Cardiac atrium fibroblast (primary cell): ENCODE results near the gene PSMB4. TPM values are rescaled to one million over a fixed set of nuclear protein-coding genes. Genes with fewer than 3 reads are reported as not detected.

Experiments
- total RNA-seq: library from RNA; depleted of rRNA; stranded (reverse); fragments of >200 nt; gene quantifications from 2 replicates; pipeline ENCODE4 v1.2.3, GENCODE V29; 2015

PSMB4 gene
- total RNA-seq = 220 and 293 TPM in 2 replicates

GRCh38 chr1:151399324-151400171 is at the start of gene PSMB4:
PSMB4 (plus strand) TSS chr1:151399573; CDS start chr1:151399588, 15 bp downstream.

DNA sequence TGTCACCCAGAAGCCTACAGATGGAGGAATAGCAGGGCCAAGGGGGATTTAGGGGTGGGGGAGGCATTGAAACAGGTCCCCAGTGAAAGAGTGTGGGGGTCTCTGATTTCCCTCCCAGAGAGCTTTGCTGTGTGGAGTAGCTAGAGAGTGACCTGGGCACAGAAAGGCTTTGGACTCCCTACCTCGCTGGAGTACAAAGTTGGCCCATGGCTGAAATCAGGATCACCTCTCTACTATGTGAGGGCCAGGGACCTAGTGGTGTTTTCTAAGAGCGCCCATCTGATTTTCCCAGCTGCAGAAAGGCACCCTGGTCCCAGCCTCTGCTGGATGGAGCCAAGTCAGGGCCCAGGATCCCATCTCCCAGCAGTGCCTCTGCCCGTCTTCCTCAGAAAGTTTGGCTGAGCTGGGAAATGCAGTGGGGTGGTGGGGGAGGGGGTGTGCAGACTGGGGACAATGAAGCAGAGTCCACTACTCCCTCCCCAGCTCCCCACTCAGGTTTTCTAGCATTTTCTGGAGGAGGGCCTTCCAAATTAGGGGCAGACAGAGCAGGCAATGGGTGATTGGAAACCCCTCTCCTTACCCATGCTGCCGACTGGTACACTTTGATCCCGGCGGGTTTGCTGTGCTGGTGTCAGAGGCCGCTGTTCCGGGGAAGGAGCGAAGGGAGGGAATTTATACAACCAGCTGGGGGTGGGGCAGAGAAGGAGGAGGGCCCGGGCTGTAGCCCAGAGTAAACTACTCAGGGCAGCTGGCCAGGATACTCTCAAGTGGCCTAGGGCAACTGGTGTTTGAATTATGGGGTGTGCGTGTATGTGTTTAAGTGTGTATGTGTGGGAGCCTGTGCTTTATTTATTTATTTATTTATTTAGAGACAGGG is 27.1 kb upstream of the PSMB4 start, which contains the start of gene SELENBP1:
Gene SELENBP1, minus strand, starts transcription at position 648 of the 877 bp plus-strand sequence. Its CDS starts 64 bp downstream, at position 584.

Other genes with a start within 250 kb of the PSMB4 start
- gene TNFAIP8L2, start 242.9 kb upstream of the PSMB4 start, total RNA-seq = not detected in 2 replicates
- gene LYSMD1, start 233.7 kb upstream of the PSMB4 start, total RNA-seq = 7.6 and 8.7 TPM in 2 replicates
- 25.1 and 30.7 TPM in 2 replicates for gene SCNM1, start 233.4 kb upstream of the PSMB4 start, total RNA-seq
- gene TMOD4, start 223.6 kb upstream of the PSMB4 start, total RNA-seq = not detected in 2 replicates
- 33.4 and 60.7 TPM in 2 replicates for gene VPS72, start 209.4 kb upstream of the PSMB4 start, total RNA-seq
- 42.6 and 49.4 TPM in 2 replicates for gene PIP5K1A, start 201.0 kb upstream of the PSMB4 start, total RNA-seq
- gene PSMD4, start 144.8 kb upstream of the PSMB4 start, total RNA-seq = 120 and 130 TPM in 2 replicates
- gene ZNF687, start 117.3 kb upstream of the PSMB4 start, total RNA-seq = 17.5 and 17.7 TPM in 2 replicates
- gene PI4KB, start 72.2 kb upstream of the PSMB4 start, total RNA-seq = 36.8 and 37.0 TPM in 2 replicates
- 16.8 and 24.1 TPM in 2 replicates for gene RFX5, start 52.3 kb upstream of the PSMB4 start, total RNA-seq
- gene SELENBP1, start 26.9 kb upstream of the PSMB4 start, total RNA-seq = 65.3 and 69.2 TPM in 2 replicates
- gene POGZ, start 59.9 kb downstream of the PSMB4 start, total RNA-seq = 11.3 and 18.6 TPM in 2 replicates
- gene CGN, start 111.8 kb downstream of the PSMB4 start, total RNA-seq = under 0.01 TPM in 1 of 2 replicates, not detected in the other
- gene TUFT1, start 140.7 kb downstream of the PSMB4 start, total RNA-seq = 4.3 and 5.0 TPM in 2 replicates
- 7.8 and 10.2 TPM in 2 replicates for gene SNX27, start 212.5 kb downstream of the PSMB4 start, total RNA-seq